ENCODE results near the gene PUM2. TPM values are rescaled to one million over a fixed set of nuclear protein-coding genes. Genes with fewer than 3 reads are reported as not detected.
"Not testable (repeated sequence)": the region's sequence is repeated elsewhere in the genome, so short reads cannot be mapped to it uniquely, and the experiment has no call there.

The PUM2 gene
- total RNA-seq, 4 donors from 2014 or later = 62.0 to 78.2 (median 73.5) TPM

DNA sequence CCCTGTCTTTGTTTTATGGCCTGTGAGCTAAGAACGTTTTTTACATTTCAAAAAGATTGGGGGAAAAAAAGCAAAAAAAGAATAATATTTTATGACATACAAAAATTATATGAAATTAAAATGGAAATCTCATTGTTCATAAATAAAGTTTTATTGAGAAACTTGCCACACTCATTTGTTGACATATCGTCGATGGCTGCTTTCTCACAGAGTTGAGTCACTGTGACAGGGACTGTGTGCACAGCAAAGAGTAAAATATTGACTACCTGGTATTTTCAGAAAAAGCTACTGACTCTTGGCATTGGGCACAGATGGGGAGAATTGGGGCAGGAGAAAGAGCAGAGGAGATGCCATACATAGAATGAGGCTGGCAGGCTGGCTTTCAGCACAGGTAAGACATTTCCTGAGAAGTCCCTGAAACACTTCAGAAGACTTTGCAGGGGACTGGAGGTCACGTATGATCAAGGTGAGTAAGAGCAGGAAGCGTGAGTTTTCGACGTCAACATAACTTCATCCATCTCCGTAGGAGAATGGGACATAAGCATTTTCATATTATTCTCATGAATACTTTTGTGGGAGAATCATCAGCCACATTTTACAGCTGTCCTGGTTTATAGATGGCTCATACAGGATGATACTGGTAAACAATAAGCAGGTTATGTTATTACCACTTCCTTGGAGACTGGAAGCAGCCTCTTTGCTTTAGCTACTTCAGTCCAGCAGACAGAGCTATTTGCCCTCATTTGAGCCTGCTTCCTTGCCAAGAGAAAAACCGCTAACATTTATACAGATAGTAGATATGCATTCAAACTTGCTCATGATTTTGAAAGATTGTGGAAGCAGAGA, 32.5 kb upstream of the PUM2 start:
- no peak overlapping the region for H3K27ac ChIP-seq
- no peaks in the 10 kb centered on the region for H3K36me3 ChIP-seq
- no peaks in the 10 kb centered on the region for H3K9me3 ChIP-seq
- H3K4me3 ChIP-seq = no peak overlapping the region
- H3K4me1 ChIP-seq = peaks cover 0 to 27% (median 8%) of the 10 kb centered on the region in 4 donors
- TF ChIP-seq EP300 (IDR thresholded peaks at IDR 0.05) (no peak), POLR2A (IDR thresholded peaks at IDR 0.05) (no peak)
- TF ChIP-seq, protein P1, sequence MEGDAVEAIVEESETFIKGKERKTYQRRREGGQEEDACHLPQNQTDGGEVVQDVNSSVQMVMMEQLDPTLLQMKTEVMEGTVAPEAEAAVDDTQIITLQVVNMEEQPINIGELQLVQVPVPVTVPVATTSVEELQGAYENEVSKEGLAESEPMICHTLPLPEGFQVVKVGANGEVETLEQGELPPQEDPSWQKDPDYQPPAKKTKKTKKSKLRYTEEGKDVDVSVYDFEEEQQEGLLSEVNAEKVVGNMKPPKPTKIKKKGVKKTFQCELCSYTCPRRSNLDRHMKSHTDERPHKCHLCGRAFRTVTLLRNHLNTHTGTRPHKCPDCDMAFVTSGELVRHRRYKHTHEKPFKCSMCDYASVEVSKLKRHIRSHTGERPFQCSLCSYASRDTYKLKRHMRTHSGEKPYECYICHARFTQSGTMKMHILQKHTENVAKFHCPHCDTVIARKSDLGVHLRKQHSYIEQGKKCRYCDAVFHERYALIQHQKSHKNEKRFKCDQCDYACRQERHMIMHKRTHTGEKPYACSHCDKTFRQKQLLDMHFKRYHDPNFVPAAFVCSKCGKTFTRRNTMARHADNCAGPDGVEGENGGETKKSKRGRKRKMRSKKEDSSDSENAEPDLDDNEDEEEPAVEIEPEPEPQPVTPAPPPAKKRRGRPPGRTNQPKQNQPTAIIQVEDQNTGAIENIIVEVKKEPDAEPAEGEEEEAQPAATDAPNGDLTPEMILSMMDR (IDR thresholded peaks at IDR 0.05) = no peak
- no peak for DNase-seq (ENCODE audit: low spot score in 2 of 2)
- WGBS, 2 donors = 90 to 91% methylated on average over 9 of the region's 9 CpGs
- no peaks in the 10 kb centered on the region for H3K27me3 ChIP-seq

DNA sequence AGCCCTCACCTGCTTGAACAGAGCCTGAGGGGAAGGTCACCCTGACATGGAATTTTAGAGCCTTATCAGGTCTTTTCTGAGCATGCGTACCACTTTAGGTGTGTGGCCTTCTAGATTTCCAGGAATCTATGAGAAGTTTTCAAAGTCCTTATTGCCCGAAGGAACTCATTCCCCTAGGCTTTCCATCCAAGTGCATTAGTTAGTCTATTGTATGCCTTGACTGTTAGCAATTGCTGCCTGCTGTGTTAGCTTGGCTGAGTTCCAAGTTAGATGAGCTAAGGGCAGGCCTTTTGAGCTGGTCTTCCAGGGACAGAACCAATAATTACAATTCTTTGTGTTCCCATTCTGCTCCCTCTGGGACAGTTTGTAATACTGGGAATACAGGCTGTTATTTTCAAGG, 30.8 kb upstream of the PUM2 start:
- WGBS, 2 donors = 33 to 39% methylated on average over 2 of the region's 2 CpGs
- no peak for TF ChIP-seq POLR2A (IDR thresholded peaks at IDR 0.05)
- TF ChIP-seq, protein P1 (IDR thresholded peaks at IDR 0.05) = no peak
- peak in 1 of 2 donors; percentile 57 for TF ChIP-seq EP300 (IDR thresholded peaks at IDR 0.05)
- H3K27me3 ChIP-seq = no peaks in the 10 kb centered on the region
- H3K9me3 ChIP-seq = no peaks in the 10 kb centered on the region
- DNase-seq (ENCODE audit: low spot score in 2 of 2) = peak in 1 of 2 donors; percentile 43
- no peak overlapping the region for H3K4me3 ChIP-seq
- no peaks in the 10 kb centered on the region for H3K36me3 ChIP-seq
- H3K27ac ChIP-seq = peak overlapping the region in 2 of 4 donors; percentile 41 to 51
- H3K4me1 ChIP-seq = peaks cover 0 to 27% (median 8%) of the 10 kb centered on the region in 4 donors

DNA sequence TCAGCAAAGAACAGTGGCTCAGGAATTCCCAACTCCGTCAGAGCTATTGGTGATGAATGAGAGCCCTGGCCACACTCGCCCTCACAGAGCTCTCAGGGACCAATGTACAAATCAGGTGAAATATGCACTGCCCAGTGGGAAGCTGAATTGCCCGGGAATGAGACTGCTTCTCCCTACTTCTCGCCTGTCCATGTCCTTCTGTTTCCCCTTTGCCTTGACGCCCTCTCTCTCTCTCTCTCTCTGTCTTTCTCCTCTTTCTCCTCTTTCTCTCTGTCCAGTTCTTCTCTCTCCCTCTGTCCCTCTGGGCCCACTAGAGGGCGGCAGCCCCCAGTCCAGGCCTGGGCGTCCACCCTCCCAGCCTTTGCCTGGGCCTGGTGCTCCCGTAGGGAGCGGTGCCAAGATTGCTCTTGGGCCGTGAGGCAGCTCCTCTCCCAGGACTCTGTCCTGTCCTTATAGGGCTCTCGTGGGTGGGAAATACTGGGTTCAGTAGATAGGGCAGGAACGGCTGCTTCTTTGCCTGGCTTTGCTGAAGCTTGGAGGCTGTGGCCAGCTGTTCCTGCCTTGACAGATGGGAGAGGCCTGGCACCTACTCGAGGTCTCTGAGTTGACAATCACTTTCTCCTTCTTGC, 28.4 kb upstream of the PUM2 start:
- Histone ChIP-seq H3K9me3 (no peaks in the 10 kb centered on the region), H3K4me3 (no peak overlapping the region), H3K27ac (peak overlapping the region in 2 of 4 donors; percentile 26 to 50), H3K36me3 (no peaks in the 10 kb centered on the region), H3K4me1 (peaks cover 0 to 27% (median 8%) of the 10 kb centered on the region in 4 donors), H3K27me3 (no peaks in the 10 kb centered on the region)
- peak; percentile 69 to 73 for DNase-seq (ENCODE audit: low spot score in 2 of 2)
- TF ChIP-seq, protein P1 (IDR thresholded peaks at IDR 0.05) = peak; percentile 60 to 86 (median 80)
- TF ChIP-seq POLR2A (IDR thresholded peaks at IDR 0.05) (no peak), EP300 (IDR thresholded peaks at IDR 0.05) (peak in 1 of 2 donors; percentile 71)
- 24 to 33% methylated on average over 11 to 13 of the region's 13 CpGs for WGBS, 2 donors

DNA sequence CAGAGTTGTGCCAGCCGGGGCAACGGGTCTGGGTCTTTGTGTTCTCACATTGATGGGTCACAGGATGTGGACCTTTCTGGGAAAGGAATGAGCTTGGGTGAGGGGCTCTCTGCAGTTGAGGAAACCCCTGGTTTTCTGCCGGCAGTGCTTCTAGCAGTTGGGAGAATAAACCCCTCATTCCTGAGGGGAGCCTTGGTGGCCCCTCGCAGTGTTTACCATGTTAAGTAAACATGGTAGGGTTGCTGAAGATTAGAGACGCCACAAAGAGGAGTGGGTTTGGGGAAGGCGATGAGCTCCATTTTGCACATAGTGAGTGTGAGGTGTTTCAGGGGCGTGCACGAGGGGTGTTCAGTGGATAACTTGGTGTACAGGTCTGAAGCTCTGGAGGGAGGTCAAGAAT, 27.7 kb upstream of the PUM2 start:
- Histone ChIP-seq H3K9me3 (no peaks in the 10 kb centered on the region), H3K36me3 (no peaks in the 10 kb centered on the region), H3K27ac (peak overlapping the region in 1 of 4 donors; percentile 50), H3K27me3 (no peaks in the 10 kb centered on the region), H3K4me1 (peaks cover 0 to 27% (median 8%) of the 10 kb centered on the region in 4 donors), H3K4me3 (no peak overlapping the region)
- 69 to 71% methylated on average over 8 of the region's 8 CpGs for WGBS, 2 donors
- DNase-seq (ENCODE audit: low spot score in 2 of 2) = no peak
- no peak for TF ChIP-seq EP300 (IDR thresholded peaks at IDR 0.05)
- TF ChIP-seq, protein P1 (IDR thresholded peaks at IDR 0.05) = no peak
- no peak for TF ChIP-seq POLR2A (IDR thresholded peaks at IDR 0.05)

DNA sequence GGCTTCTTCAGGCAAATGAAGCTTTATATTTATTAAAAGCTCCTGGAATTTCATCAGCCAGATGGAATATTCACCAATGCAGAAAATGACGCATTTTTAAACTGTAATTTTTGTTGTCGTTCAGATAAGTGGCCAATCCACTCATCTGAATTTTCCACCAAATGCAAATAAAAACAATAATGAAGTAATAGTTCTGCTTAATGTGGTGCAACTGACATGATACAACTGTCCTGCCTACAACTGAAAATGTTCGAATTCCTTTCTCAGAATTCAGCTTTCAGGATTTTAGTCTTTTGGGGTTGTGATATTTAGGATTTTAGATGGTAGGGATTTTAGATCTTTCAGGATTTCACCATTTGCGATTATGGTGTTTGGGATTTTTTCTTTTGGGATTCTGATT, 27.1 kb upstream of the PUM2 start:
- no peak overlapping the region for H3K4me3 ChIP-seq
- H3K36me3 ChIP-seq = no peaks in the 10 kb centered on the region
- H3K27ac ChIP-seq = no peak overlapping the region
- H3K4me1 ChIP-seq = peaks cover 0 to 27% (median 8%) of the 10 kb centered on the region in 4 donors
- H3K27me3 ChIP-seq = no peaks in the 10 kb centered on the region
- WGBS, 2 donors = 89 to 93% methylated on average over 4 of the region's 4 CpGs
- no peak for TF ChIP-seq POLR2A (IDR thresholded peaks at IDR 0.05)
- TF ChIP-seq, protein P1 (IDR thresholded peaks at IDR 0.05) = no peak
- no peak for TF ChIP-seq EP300 (IDR thresholded peaks at IDR 0.05)
- no peak for DNase-seq (ENCODE audit: low spot score in 2 of 2)
- H3K9me3 ChIP-seq = no peaks in the 10 kb centered on the region

DNA sequence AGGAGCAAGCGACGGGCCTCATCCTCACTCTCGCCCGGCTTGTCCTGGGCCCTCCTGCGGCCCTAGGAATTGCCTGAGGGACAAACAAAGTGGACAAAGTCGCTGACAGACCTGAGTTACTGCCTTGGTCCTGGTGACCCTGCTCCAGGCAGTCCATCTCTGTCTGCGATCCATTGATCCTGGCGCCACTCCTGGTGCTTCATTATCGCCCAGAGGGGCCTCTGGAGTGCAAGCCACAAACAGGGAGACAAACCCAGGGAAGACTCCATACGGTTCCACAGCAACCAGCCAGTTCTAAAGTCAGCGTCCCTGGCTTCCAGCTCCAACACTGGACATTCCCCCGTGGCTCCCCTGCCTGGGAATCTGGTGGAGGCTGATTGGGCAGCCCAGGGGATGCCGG, 24.3 kb upstream of the PUM2 start:
- H3K27me3 ChIP-seq; H3K36me3 ChIP-seq; DNase-seq (ENCODE audit: low spot score in 2 of 2); H3K9me3 ChIP-seq; H3K27ac ChIP-seq; H3K4me3 ChIP-seq: not testable (repeated sequence)
- H3K4me1 ChIP-seq = peaks cover 0 to 13% (median 3%) of the 10 kb centered on the region in 4 donors
- WGBS, 2 donors = 81% methylated on average over 9 to 10 of the region's 13 CpGs

All from tibial nerve (tissue), 4 donors.